Brain microvascular endothelial cell (primary cell): ENCODE results near the gene AATK.

Source experiments
- DNase-seq: peaks from one replicate; pipeline ENCODE4 v3.0.0-alpha.2; 2020
- H3K27ac ChIP-seq: fragments of 250-450 bp; sonication (Bioruptor Pico); 2 replicates; pipeline ENCODE4 v1.5.1; 2020; ENCODE audit warnings: mild to moderate bottlenecking, moderate library complexity
- H3K27me3 ChIP-seq: fragments of 250-450 bp; sonication (Bioruptor Pico); replicated peaks from 2 replicates; pipeline ENCODE4 v1.5.1; 2020; ENCODE audit warnings: mild to moderate bottlenecking
- H3K36me3 ChIP-seq: fragments of 250-450 bp; sonication (Bioruptor Pico); replicated peaks from 2 replicates; pipeline ENCODE4 v1.5.1; 2020; ENCODE audit warnings: mild to moderate bottlenecking
- H3K4me3 ChIP-seq: 2 replicates; pipeline ENCODE4 v1.5.1; 2011; ENCODE audit warnings: low read depth, mild to moderate bottlenecking, control low read depth, low read length, moderate library complexity
- in situ Hi-C: cut with HindIII; loops from 2 replicates; pipeline ENCODE4 v1.10.0; 2017; ENCODE audit warnings: low sequenced_read_pairs, low pct_ligation_motif_present
- TF ChIP-seq, protein P1 (sequence below): IDR thresholded peaks from 2 replicates; pipeline ENCODE4 v1.5.1; 2011; ENCODE audit warnings: low read depth, mild to moderate bottlenecking, moderate library complexity, low read length, control low read depth, inconsistent platforms; ENCODE audit errors: missing control alignments

The AATK gene

DNA sequence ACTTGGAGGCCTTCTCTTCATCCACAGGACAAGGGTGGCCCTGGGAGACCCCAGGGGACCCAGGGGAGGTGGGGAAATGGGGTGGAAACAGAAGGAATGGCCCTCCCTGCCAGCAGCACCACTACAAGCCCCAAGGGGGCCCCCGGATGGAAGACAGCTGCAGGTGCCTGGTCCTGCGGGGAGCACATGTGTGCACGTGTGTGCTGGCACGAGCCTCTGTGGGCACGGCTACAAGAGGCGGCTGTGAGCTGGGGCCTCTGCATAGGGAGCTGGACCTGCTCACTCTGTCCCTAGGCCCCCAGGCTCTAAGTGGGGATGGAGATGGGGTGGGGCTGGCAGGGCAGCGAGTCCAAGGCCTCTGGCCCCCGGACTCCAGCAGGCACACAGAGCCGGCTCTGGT is 13.2 kb upstream of the AATK start:
- Histone ChIP-seq H3K27me3 (no peaks in the 10 kb centered on the region), H3K27ac (no peak overlapping the region), H3K4me3 (no peak overlapping the region), H3K36me3 (no peaks in the 10 kb centered on the region)
- TF ChIP-seq, protein P1, sequence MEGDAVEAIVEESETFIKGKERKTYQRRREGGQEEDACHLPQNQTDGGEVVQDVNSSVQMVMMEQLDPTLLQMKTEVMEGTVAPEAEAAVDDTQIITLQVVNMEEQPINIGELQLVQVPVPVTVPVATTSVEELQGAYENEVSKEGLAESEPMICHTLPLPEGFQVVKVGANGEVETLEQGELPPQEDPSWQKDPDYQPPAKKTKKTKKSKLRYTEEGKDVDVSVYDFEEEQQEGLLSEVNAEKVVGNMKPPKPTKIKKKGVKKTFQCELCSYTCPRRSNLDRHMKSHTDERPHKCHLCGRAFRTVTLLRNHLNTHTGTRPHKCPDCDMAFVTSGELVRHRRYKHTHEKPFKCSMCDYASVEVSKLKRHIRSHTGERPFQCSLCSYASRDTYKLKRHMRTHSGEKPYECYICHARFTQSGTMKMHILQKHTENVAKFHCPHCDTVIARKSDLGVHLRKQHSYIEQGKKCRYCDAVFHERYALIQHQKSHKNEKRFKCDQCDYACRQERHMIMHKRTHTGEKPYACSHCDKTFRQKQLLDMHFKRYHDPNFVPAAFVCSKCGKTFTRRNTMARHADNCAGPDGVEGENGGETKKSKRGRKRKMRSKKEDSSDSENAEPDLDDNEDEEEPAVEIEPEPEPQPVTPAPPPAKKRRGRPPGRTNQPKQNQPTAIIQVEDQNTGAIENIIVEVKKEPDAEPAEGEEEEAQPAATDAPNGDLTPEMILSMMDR = no peak
- DNase-seq = no peak
- in situ Hi-C loops = no loop called here

DNA sequence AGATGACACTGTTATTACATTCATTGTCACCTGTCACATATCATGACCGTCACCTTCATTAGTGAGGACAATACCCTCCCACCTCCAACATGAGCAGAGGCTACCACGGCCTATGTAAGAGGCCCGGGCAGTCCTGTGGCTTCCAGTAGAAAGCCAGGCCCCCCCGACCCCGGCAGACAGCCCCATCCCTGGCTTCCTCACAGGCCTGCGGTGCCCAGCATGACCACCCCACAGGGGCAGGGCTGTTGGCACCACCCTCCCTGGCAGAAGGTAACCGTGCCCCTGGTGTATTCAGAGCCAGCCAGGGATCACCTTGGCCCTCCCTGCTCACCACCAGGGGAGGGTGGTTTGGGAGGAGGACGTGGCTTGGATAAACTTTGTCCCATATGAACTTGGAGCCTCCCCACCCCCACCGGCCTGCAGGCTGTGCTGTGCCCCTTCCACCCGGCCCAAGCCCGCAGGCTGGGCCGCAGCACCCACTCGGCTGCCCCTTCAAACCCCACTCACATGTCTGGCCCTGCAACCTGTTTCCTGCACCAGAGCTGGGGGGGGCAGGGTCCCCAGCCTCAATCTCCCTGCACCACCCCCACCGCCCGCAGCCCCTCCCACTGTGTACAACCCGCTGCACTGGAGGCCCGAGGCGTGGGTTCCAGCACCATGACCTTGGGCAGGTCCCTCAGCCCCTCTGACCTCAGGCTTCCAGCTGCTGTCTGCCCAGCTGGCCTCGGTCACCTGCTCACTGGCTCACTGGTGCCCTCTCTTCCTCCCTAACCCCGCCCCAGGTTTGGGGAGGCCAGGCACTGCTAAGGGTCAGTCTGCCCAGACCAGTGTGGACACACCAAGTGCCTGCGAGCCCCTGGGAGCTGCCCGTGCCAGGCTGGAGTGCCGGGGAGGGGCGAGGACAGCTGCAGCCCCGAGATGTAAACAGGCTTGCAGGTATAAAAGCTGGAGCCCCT is 12.4 kb upstream of the AATK start:
- no peak for DNase-seq
- H3K4me3 ChIP-seq = no peak overlapping the region
- H3K27me3 ChIP-seq = no peaks in the 10 kb centered on the region
- in situ Hi-C loops = no loop called here
- TF ChIP-seq, protein P1 = no peak
- no peak overlapping the region for H3K27ac ChIP-seq
- H3K36me3 ChIP-seq = no peaks in the 10 kb centered on the region

DNA sequence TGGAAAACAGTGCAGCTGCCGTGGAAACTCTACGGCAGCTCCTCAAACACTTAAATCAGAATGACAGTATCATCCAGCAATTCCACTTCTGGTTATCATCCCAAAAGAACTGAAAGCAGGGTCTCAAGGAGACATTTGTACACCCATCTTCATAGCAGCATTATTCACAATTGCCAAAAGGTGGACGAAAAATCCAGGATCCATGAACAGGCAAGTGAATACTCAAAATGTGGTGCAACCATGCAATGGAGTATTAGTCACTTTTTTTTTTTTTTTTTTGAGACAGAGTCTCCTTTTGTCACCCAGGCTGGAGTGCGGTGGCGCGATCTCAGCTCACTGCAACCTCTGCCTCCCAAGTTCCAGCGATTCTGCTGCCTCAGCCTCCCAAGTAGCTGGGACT is 10.6 kb upstream of the AATK start:
- TF ChIP-seq, protein P1 = no peak
- in situ Hi-C loops = no loop called here
- no peak overlapping the region for H3K27ac ChIP-seq
- H3K27me3 ChIP-seq = no peaks in the 10 kb centered on the region
- no peak for DNase-seq
- no peak overlapping the region for H3K4me3 ChIP-seq
- H3K36me3 ChIP-seq = no peaks in the 10 kb centered on the region

DNA sequence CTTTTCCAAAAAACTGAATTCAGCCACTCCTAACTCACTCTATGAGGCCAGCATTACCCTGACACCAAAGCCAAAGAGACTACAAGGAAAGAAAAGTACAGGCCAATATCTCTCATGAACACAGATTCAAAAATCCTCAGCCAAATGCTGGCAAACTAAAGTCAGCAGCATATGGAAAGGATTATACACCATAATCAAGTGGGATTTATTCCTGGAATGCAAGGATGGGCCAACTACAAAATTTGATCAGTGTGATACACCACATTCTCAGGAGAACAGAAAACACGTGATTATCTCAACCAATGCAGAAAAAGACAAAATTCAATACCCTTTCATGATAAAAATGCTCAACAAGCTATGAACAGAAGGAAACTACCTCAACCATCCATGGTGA is 7.7 kb upstream of the AATK start:
- no peaks in the 10 kb centered on the region for H3K36me3 ChIP-seq
- no peak overlapping the region for H3K27ac ChIP-seq
- DNase-seq = no peak
- in situ Hi-C loops = no loop called here
- H3K27me3 ChIP-seq = no peaks in the 10 kb centered on the region
- TF ChIP-seq, protein P1 = no peak
- H3K4me3 ChIP-seq = no peak overlapping the region

DNA sequence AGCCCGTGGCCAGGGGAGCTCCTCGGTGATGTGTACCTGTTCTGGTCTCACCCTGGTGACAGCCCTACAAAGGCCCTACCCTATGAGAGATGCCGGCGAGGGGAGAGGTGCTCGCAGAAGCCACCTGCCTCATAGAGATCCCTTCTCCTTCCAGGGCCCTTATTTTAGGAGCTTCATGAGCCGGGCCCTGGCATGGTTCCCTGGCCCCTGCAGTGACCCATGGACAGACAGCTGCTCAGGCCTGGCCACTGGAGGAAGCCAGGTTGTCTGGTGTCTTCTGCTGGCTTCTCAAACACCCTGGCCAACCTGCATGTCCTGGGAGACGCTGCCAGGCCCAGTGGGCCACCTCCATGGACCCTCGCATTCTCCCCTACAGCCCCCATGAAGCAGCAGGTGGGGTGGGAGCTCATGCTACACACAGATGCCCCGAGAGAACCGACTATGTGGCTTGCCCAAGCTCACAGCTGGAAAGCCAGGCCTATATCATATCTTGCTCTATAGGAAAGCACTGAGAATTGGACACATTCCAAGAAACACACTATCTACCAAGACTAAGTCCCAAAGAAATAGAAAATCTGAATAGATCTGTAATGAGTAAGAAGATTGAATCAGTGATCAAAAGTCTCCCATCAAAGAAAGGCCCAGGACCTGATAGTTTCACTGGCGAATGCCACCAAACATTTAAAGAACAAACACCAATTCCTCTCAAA is 7.2 kb upstream of the AATK start:
- H3K4me3 ChIP-seq = no peak overlapping the region
- TF ChIP-seq, protein P1 = no peak
- in situ Hi-C loops = no loop called here
- H3K27me3 ChIP-seq = no peaks in the 10 kb centered on the region
- H3K36me3 ChIP-seq = no peaks in the 10 kb centered on the region
- DNase-seq = no peak
- no peak overlapping the region for H3K27ac ChIP-seq
